COLO668 (cell line): ENCODE data around the gene MELTF.

Source experiments
- DNase-seq: peaks from one replicate; lab custom pipeline; 2025; ENCODE audit not compliant: unreplicated experiment; lab: John Stamatoyannopoulos, UW

Gene MELTF

GRCh38 chr3:196995027-196995426 lies 34.6 kb downstream of the MELTF start:
- DNase-seq: no peak

DNA sequence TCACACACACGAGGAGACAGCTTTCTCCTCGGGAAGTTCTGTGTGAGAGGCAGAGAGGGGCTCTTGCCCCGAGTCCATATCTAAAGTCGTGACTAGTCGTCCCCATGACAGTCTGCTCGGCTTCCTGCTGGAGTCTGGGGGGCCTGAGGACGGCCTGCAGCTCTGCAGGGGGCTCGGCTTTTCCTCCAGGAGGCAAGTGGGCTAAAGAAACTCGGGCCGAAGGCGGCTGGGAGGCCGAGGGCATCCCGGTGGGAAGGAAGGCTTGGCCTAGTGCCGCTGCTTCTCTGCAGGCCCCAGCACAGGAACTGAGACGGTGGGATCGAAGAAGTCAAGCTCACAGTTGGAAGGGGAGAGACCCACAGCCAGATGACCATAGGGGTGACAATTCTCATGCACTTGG lies 35.6 kb downstream of the MELTF start:
- DNase-seq: no peak

- DNase-seq: no peak
Measured at GRCh38 chr3:196992461-196993065, 37.1 kb downstream of the MELTF start.

GRCh38 chr3:196991581-196992460 lies 37.8 kb downstream of the MELTF start:
- no peak for DNase-seq

GRCh38 chr3:196990601-196991007 lies 39.0 kb downstream of the MELTF start:
- DNase-seq: peak; percentile 15

DNA sequence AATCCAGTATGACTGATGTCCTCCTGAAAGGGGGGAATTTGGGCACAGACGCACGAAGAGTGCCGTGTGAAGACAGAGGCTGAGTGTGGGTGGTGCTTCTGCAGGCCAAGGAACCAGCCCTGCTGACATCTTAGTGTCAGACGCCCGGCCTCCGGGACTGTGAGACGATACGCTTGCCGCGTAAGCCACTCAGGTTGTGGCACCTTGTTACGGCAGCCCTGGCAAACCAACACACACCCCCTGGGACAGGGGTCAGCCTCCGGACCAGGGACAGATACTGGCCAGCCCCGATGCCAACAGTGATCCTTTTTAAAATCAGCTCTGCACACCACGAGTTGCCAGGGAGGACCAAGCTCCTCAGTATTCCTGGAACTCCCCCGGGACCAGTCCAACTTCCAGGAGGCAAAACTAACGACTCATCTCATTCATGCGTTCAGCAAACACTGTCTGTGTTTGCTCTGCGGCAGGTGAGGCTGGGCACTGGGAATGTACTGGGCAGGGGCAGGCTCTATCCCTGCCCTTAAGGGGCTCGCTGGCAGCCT lies 39.8 kb downstream of the MELTF start:
- DNase-seq: peak; percentile 74

DNA sequence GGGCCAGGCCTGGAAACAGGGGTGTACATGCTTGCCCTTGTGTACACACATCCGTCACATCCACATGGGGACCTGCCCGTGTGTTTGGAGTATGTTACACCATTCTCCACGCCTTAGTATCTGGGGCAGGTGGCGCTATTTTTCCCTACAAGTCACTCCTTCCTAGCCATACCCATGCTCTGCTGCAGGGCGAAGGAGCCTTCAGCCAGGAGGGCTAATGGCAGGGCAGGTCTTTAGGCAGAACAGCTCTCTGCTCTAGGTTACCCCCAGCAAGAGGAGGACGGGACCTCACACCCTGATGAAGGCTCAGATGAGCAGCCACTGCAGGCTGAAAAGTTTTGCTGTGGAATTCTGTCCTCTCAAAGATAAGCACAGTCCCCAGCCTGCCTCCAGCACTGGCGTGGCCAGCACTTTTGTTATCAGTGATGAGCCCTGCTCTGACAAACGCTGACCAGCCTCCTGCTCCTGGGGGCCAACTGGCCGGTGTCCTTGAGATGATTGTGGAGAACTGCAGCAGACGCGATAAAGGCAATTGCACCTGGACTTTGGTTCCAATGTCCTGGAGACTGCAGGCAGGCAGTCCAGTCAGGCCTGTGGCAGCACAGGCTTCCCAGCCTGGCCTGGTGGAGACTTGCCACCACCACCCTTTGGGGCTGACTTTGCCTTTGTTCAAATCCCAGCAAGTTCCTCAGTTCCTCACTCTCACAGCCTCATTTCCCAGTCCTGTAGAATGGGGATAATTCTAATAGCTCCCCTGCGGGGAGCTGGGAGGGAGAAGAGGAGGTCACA lies 41.2 kb downstream of the MELTF start:
- peak; percentile 8 for DNase-seq

DNA sequence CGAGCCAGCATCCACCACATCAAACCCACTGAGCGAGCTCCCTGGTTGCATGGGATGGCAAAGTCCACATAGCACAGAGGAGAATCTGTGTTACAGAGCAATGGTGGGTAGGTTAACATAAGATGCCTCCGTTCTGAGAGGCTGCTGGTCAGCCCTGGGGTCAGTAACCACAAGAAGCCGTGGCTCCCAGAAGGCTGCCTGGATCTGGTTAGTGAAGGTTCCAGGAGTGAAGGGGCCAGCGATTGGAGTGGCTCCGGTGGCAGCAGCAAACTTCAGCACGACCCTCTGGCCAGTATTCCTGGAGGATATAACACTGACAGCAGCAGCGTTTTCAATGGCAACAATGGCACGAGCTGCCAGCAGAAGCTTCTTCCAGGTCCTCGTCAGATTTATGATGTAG lies 42.6 kb downstream of the MELTF start:
- no peak for DNase-seq

GRCh38 chr3:196985954-196986885 lies 43.4 kb downstream of the MELTF start:
- no peak for DNase-seq

DNA sequence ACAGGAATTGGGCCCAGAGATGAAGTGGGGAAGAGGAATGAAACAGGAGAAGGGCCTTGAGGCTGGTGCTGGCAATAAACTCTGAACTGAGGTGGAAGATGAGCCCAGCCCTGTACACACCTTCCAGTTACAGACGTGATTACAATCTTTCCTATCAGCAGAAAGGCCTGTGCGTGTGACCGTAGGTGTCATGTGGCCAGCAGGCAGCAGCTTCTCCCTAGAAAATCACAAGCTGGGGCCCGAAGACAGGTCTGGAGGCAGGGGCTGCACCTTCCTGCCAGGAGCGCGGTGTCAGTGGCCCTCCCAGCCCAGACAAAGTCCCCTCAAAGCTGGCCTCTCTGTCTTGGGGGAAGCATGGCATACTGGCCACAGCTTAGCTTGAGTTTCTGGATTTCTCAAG lies 44.3 kb downstream of the MELTF start:
- DNase-seq: no peak

DNA sequence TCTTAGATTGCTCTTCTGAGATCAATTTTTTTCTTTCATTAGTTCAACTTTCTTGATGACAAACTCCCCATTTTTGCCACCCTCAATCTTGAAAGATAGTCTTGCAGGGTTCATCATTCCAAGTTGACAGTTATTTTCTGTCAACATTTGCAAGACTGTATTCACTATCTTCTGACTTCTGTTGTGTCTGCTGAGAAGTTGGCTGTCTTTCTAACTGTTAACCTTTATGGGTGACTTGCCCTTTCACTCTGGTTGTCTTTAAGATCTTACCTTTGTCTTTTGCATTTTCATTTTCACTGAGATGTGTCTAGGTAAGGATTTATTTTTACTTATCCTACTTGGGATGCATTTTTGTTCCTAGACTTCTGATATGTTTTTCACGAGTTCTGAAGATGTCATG lies 46.4 kb downstream of the MELTF start:
- DNase-seq: no peak

DNA sequence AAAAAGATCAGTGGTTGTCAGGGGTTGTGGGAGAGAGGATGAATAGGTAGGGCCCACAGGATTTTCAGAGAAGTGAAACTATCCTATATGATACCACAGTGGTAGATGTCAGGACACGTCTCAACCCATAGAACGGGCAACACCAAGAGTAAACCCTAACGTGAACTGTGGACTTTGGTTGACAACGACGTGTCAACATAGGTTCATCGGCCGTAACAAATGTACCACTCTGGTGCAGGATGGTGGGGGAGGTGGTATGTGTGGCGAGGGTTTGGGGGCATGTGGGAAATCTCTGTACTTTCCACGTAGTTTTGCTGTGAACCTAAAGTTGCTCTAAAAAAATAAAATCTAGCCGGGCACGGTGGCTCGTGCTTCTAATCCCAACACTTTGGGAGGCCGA lies 48.0 kb downstream of the MELTF start:
- no peak for DNase-seq

GRCh38 chr3:196979545-196979944 lies 50.1 kb downstream of the MELTF start:
- DNase-seq: no peak

DNA sequence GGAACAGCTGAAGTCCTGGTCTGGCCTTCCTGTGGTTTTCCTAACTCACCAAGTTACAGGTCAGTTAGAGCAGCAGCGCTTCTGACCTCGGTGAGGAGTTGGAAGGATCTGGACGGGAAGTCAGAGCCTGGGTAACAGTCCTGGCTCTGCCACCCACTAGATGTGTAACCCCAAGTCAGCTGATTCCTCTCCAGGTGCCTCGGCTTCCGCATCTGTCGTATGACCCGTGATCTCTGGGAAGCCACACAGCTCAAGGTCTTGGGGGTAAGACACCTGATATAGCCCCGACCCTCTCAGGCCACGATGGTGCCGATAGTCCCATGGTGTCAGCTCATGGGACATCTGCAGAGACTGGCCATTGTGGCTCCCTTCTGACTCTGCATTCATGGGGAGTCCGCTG lies 52.7 kb downstream of the MELTF start:
- DNase-seq: no peak

GRCh38 chr3:196975349-196975748 lies 54.3 kb downstream of the MELTF start:
- no peak for DNase-seq

- DNase-seq: no peak
Measured at GRCh38 chr3:196974661-196975060, 55.0 kb downstream of the MELTF start.

GRCh38 chr3:196971094-196971698 lies 58.4 kb downstream of the MELTF start:
- DNase-seq: no peak

DNA sequence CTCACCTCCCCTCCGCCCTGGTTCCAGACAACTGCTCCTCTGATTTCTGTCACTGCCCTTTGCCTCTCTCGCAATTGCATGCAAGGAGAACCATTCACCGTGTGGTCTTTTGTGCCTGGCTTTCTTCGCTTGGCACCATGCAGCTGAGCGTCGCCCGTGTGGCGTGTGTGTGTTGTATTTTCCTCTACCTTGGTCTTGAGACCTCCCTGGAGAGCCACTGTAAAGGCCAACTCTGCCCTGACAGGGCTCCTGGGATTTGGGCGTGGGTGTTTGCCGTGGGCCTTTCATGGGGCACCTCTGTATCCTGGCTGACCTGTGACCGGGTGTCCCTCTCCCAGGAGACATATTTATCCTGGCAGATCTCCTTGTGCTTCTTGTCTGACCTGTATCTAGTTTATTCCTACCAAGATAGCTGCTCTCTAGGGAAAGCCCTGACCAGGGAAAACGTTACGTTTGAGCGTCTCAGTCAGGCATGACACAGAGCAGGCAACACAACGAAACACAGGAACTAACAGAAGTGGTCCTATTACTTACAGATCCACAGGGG lies 59.0 kb downstream of the MELTF start:
- no peak for DNase-seq

GRCh38 chr3:196969660-196970546 lies 59.7 kb downstream of the MELTF start:
- peak; percentile 65 for DNase-seq
